PC-3 (cell line): ENCODE data around the gene ETNK2. TPM values are rescaled to one million over a fixed set of nuclear protein-coding genes. Genes with fewer than 3 reads are reported as not detected.
"Not testable (repeated sequence)": the region's sequence is repeated elsewhere in the genome, so short reads cannot be mapped to it uniquely, and the experiment has no call there.

Experiments
- ATAC-seq: fragments of 200-7000 bp; cut with Tn5 transposase; 2 replicates; pipeline ENCODE4 v1.9.1; 2020; ENCODE audit warnings: mild to moderate bottlenecking, moderate library complexity
- BruUV-seq: library from RNA; stranded (reverse); fragments of 400-500 nt; replicated peaks from 2 replicates; lab custom pipeline; 2021; lab: Mats Ljungman, UMichigan
- CTCF ChIA-PET: fragments of 300-600 bp; sonication (Branson Sonifier 250); formaldehyde crosslinking; loops from one replicate; lab custom pipeline; 2022; ENCODE audit warnings: antibody characterized with exemption; lab: Charles Lee
- POLR2A ChIA-PET: fragments of 300-600 bp; sonication (Branson Sonifier 250); formaldehyde crosslinking; loops from one replicate; lab custom pipeline; 2022; ENCODE audit warnings: antibody characterized with exemption; ENCODE audit not compliant: unreplicated experiment; lab: Charles Lee
- DNase-seq: peaks from one replicate; pipeline ENCODE4 v3.0.0-alpha.2; 2015
- H2AFZ ChIP-seq: fragments of 300-600 bp; sonication (generic); 2 replicates; pipeline ENCODE4 v1.6.0; 2016; ENCODE audit warnings: antibody characterized with exemption, low read length
- H3F3A ChIP-seq: fragments of 300-600 bp; sonication (generic); one replicate; pipeline ENCODE4 v1.6.0; 2017; ENCODE audit warnings: antibody characterized with exemption, low read length, control low read depth, mild to moderate bottlenecking; ENCODE audit not compliant: unreplicated experiment
- H3K27ac ChIP-seq: fragments of 300-600 bp; sonication (generic); 2 replicates; pipeline ENCODE4 v1.5.1; 2016; ENCODE audit warnings: mild to moderate bottlenecking, low read length
- H3K27me3 ChIP-seq: fragments of 300-600 bp; sonication (generic); 2 replicates; pipeline ENCODE4 v1.6.1; 2016; ENCODE audit warnings: low read length, mixed read lengths
- H3K36me3 ChIP-seq: fragments of 300-600 bp; sonication (generic); 2 replicates; pipeline ENCODE4 v1.6.1; 2016; ENCODE audit warnings: low read depth, mixed run types, low read length, mixed read lengths
- H3K4me1 ChIP-seq: fragments of 300-600 bp; sonication (generic); 2 replicates; pipeline ENCODE4 v1.5.1; 2016; ENCODE audit warnings: low read length; ENCODE audit not compliant: insufficient read depth
- H3K4me2 ChIP-seq: fragments of 300-600 bp; sonication (generic); 2 replicates; pipeline ENCODE4 v1.6.0; 2016; ENCODE audit warnings: low read length
- H3K4me3 ChIP-seq: fragments of 300-600 bp; sonication (generic); 2 replicates; pipeline ENCODE4 v1.5.1; 2016; ENCODE audit warnings: mild to moderate bottlenecking, low read length, mixed read lengths
- H3K79me2 ChIP-seq: fragments of 300-600 bp; sonication (generic); 2 replicates; pipeline ENCODE4 v1.6.1; 2017; ENCODE audit warnings: low read length, mixed read lengths
- H3K9ac ChIP-seq: fragments of 300-600 bp; sonication (generic); 2 replicates; pipeline ENCODE4 v1.6.0; 2016; ENCODE audit warnings: mild to moderate bottlenecking, low read length
- H3K9me2 ChIP-seq: fragments of 300-600 bp; sonication (generic); replicated peaks from 2 replicates; pipeline ENCODE4 v1.6.1; 2016; ENCODE audit warnings: mixed run types, low read length, mixed read lengths
- H3K9me3 ChIP-seq: fragments of 300-600 bp; sonication (generic); 2 replicates; pipeline ENCODE4 v1.6.1; 2016; ENCODE audit warnings: low read length, mixed read lengths
- H4K20me1 ChIP-seq: fragments of 300-600 bp; sonication (generic); 2 replicates; pipeline ENCODE4 v1.6.1; 2016; ENCODE audit warnings: low read length, mixed read lengths
- CTCF ChIP-seq: fragments of 300-600 bp; sonication (generic); conservative IDR thresholded peaks from 2 replicates; pipeline ENCODE4 v1.5.1; 2017; ENCODE audit warnings: antibody characterized with exemption, low read depth, mild to moderate bottlenecking, low read length
- EZH2 ChIP-seq: fragments of 300-600 bp; sonication (generic); IDR thresholded peaks from one replicate; pipeline ENCODE4 v1.6.1; 2017; ENCODE audit warnings: antibody characterized with exemption, mild to moderate bottlenecking, low read length; ENCODE audit not compliant: unreplicated experiment
- EZH2phosphoT487 ChIP-seq: fragments of 300-600 bp; sonication (generic); IDR thresholded peaks from 2 replicates; pipeline ENCODE4 v1.6.1; 2018; ENCODE audit warnings: mild to moderate bottlenecking, antibody characterized with exemption, low read length, borderline replicate concordance
- intact Hi-C: fragments of 100-400 bp; cut with micrococcal nuclease; formaldehyde crosslinking; loops from 2 replicates; pipeline ENCODE4 v1.9.0; 2023
- total RNA-seq: library from RNA; depleted of rRNA; stranded (reverse); fragments of >200 nt; gene quantifications from 2 replicates; pipeline ENCODE4 v1.2.3, GENCODE V29; 2014

ETNK2 gene
- total RNA-seq, 1 experiment from 2014 or later = 37.1 TPM

DNA sequence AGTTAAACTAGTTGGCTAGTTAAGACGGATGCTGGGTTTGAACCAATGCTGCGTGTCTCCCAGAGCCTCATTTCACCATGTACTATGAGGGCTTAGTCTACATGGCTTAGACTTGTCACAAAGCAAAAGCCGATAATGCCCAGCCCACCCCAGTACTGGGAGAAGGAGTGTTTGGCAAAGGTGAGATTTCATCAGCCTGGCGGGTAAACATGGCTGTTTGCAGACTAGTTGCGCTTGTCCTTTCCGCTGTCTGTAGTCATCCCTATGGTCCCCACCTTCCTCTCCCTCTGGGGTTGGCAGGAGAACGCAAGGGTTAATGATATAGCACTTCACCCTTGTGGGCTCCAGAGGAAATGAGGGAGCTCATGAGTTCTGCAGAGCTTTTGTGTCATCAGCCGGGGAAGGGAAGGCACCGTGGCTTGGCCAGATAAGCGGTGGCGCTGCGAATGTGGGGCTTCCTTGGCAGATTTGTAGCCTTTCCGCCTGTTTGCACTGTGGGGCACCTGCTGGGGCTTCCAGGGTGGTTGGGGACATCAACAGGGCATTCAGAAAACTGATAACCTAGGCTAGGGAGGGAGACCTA is 49.7 kb downstream of the ETNK2 start:
- Histone ChIP-seq H3K36me3 (no peaks in the 10 kb centered on the region), H2AFZ (no peak overlapping the region), H4K20me1 (no peaks in the 10 kb centered on the region), H3F3A (peaks cover 16% of the 10 kb centered on the region), H3K4me1 (peaks cover 59% of the 10 kb centered on the region), H3K79me2 (peaks cover 89% of the 10 kb centered on the region), H3K4me3 (no peak overlapping the region), H3K9me3 (no peaks in the 10 kb centered on the region), H3K9ac (peak overlapping the region; percentile 82), H3K27ac (peak overlapping the region; percentile 97), H3K4me2 (peak overlapping the region; percentile 73), H3K9me2 (no peaks in the 10 kb centered on the region), H3K27me3 (no peaks in the 10 kb centered on the region)
- no peak for ATAC-seq
- POLR2A ChIA-PET = no interaction called here
- no peak for TF ChIP-seq EZH2phosphoT487
- no peak for TF ChIP-seq EZH2
- TF ChIP-seq CTCF = no peak
- CTCF ChIA-PET = interaction anchor here (1.1 to 1.2 kb wide), 2 partner anchors 22 to 28 kb away, joined by 3 read pairs; no protein-coding TSS in a partner anchor
- DNase-seq = no peak
- BruUV-seq = no TSS peak
- intact Hi-C loops = loop anchor here (2.0 kb wide), 1 partner anchor 27 kb away; no protein-coding TSS in a partner anchor

DNA sequence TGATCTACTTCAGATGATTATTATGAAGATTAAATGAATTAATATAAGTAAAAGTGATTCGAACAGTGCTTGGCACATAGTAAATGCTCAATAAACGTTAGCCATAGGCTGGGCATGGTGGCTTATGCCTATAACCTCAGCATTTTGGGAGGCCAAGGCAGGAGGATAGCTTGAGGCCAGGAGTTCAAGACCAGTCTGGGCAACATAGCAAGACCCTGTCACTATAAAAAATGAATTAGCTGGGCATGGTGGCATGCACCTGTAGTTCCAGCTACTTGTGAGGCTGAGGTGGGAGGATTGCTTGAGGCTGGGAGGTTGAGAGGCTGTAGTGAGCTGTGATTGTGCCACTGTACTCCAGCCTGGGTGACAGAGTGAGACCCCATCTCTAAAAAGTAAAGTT is 52.1 kb downstream of the ETNK2 start:
- H3K9ac ChIP-seq, H3K27ac ChIP-seq, DNase-seq, H3K4me2 ChIP-seq, BruUV-seq, H3K4me3 ChIP-seq, H2AFZ ChIP-seq, H3K36me3 ChIP-seq, H3K27me3 ChIP-seq, ATAC-seq, POLR2A ChIA-PET, H3K9me2 ChIP-seq, H4K20me1 ChIP-seq, intact Hi-C loops, H3K9me3 ChIP-seq: not testable (repeated sequence)
- CTCF ChIA-PET = interaction anchor here (0.6 kb wide), 1 partner anchor 55 kb away, joined by 3 read pairs; no protein-coding TSS in a partner anchor
- Histone ChIP-seq H3K4me1 (peaks cover 53% of the 10 kb centered on the region), H3F3A (peaks cover 16% of the 10 kb centered on the region), H3K79me2 (peaks cover 89% of the 10 kb centered on the region)

GRCh38 chr1:204098683-204099082 is 53.2 kb downstream of the ETNK2 start:
- no TSS peak for BruUV-seq
- POLR2A ChIA-PET = no interaction called here

More at GRCh38 chr1:204098683-204099082, 53.2 kb downstream of the ETNK2 start:
- Histone ChIP-seq H3K79me2 (peaks cover 94% of the 10 kb centered on the region), H3F3A (peaks cover 12% of the 10 kb centered on the region), H3K4me3 (no peak overlapping the region), H3K9me3 (no peaks in the 10 kb centered on the region), H3K9ac (no peak overlapping the region), H3K4me1 (peaks cover 51% of the 10 kb centered on the region), H4K20me1 (0 out of 2 replicates have a peak, but pooled peaks cover 10% of the 10 kb centered on the region), H3K27me3 (no peaks in the 10 kb centered on the region), H3K27ac (no peak overlapping the region), H2AFZ (no peak overlapping the region), H3K36me3 (no peaks in the 10 kb centered on the region), H3K4me2 (no peak overlapping the region), H3K9me2 (no peaks in the 10 kb centered on the region)
- no peak for DNase-seq
- intact Hi-C loops = no loop called here
- CTCF ChIA-PET = interaction anchor here (0.7 kb wide), 1 partner anchor 28 kb away, joined by 6 read pairs; no protein-coding TSS in a partner anchor
- TF ChIP-seq EZH2 (no peak), EZH2phosphoT487 (no peak), CTCF (no peak)
- no peak for ATAC-seq
